H9 (cell line): ENCODE results near the gene CYREN. TPM values are rescaled to one million over a fixed set of nuclear protein-coding genes. Genes with fewer than 3 reads are reported as not detected.
"Not testable (repeated sequence)": the region's sequence is repeated elsewhere in the genome, so short reads cannot be mapped to it uniquely, and the experiment has no call there.

Experiments used
- DNase-seq: peaks from one replicate; pipeline ENCODE4 v3.0.0-alpha.2; 2017
- H2AFZ ChIP-seq: one replicate; pipeline ENCODE4 v1.6.1; 2013; ENCODE audit warnings: mild to moderate bottlenecking, low read length, control low read depth, moderate library complexity
- H2AK5ac ChIP-seq: 2 replicates; pipeline ENCODE4 v1.6.1; 2013; ENCODE audit warnings: low read length, control low read depth, mixed read lengths; ENCODE audit not compliant: insufficient read length
- H2BK120ac ChIP-seq: one replicate; pipeline ENCODE4 v1.6.1; 2013; ENCODE audit warnings: low read depth, mild to moderate bottlenecking, low read length, control low read depth, inconsistent platforms; ENCODE audit not compliant: poor library complexity, severe bottlenecking
- H2BK12ac ChIP-seq: 2 replicates; pipeline ENCODE4 v1.6.1; 2013; ENCODE audit warnings: low read length, control low read depth, mixed read lengths, low read depth; ENCODE audit not compliant: insufficient read length
- H2BK15ac ChIP-seq: 2 replicates; pipeline ENCODE4 v1.6.1; 2013; ENCODE audit warnings: low read depth, low read length, control low read depth
- H2BK20ac ChIP-seq: one replicate; pipeline ENCODE4 v1.6.1; 2013; ENCODE audit warnings: low read depth, mild to moderate bottlenecking, low read length, control low read depth, inconsistent platforms; ENCODE audit not compliant: poor library complexity, severe bottlenecking
- H2BK5ac ChIP-seq: 2 replicates; pipeline ENCODE4 v1.6.1; 2013; ENCODE audit warnings: low read length, control low read depth, mixed read lengths; ENCODE audit not compliant: insufficient read length
- H3K14ac ChIP-seq: 2 replicates; pipeline ENCODE4 v1.6.1; 2013; ENCODE audit warnings: low read length, control low read depth; ENCODE audit not compliant: insufficient read depth
- H3K18ac ChIP-seq: 2 replicates; pipeline ENCODE4 v1.6.1; 2013; ENCODE audit warnings: low read depth, mild to moderate bottlenecking, mixed read lengths, low read length, control low read depth; ENCODE audit not compliant: insufficient read length
- H3K23ac ChIP-seq: 2 replicates; pipeline ENCODE4 v1.6.1; 2013; ENCODE audit warnings: low read length, control low read depth, mixed read lengths, low read depth; ENCODE audit not compliant: insufficient read length
- H3K23me2 ChIP-seq: 2 replicates; pipeline ENCODE4 v1.6.1; 2013; ENCODE audit warnings: low read depth, mild to moderate bottlenecking, mixed read lengths, low read length, control low read depth; ENCODE audit not compliant: insufficient read length, poor library complexity, severe bottlenecking
- H3K27ac ChIP-seq: 2 replicates; pipeline ENCODE4 v1.5.1; 2013; ENCODE audit warnings: low read length, control low read depth, mixed read lengths, low read depth; ENCODE audit not compliant: insufficient read length
- H3K27me3 ChIP-seq: 2 replicates; pipeline ENCODE4 v1.6.1; 2013; ENCODE audit warnings: low read length, control low read depth, inconsistent platforms; ENCODE audit not compliant: insufficient read depth
- H3K4ac ChIP-seq: 2 replicates; pipeline ENCODE4 v1.6.1; 2013; ENCODE audit warnings: low read depth, mild to moderate bottlenecking, control low read depth, inconsistent platforms, low read length, moderate library complexity
- H3K4me1 ChIP-seq: 2 replicates; pipeline ENCODE4 v1.6.1; 2013; ENCODE audit warnings: low read length, control low read depth, inconsistent platforms; ENCODE audit not compliant: insufficient read depth
- H3K4me2 ChIP-seq: 2 replicates; pipeline ENCODE4 v1.6.1; 2013; ENCODE audit warnings: low read length, control low read depth, mixed read lengths; ENCODE audit not compliant: insufficient read length, insufficient read depth
- H3K56ac ChIP-seq: 2 replicates; pipeline ENCODE4 v1.6.1; 2013; ENCODE audit warnings: low read depth, mild to moderate bottlenecking, mixed read lengths, low read length, control low read depth; ENCODE audit not compliant: insufficient read length
- H3K79me1 ChIP-seq: 2 replicates; pipeline ENCODE4 v1.6.1; 2013; ENCODE audit warnings: low read depth, mild to moderate bottlenecking, moderate library complexity, low read length, control low read depth, inconsistent platforms; ENCODE audit not compliant: insufficient read depth, poor library complexity, severe bottlenecking
- H3K79me2 ChIP-seq: 2 replicates; pipeline ENCODE4 v1.6.1; 2013; ENCODE audit warnings: low read length, control low read depth, inconsistent platforms; ENCODE audit not compliant: insufficient read depth
- H3K9ac ChIP-seq: 2 replicates; pipeline ENCODE4 v1.6.1; 2013; ENCODE audit warnings: low read length, control low read depth, mixed read lengths; ENCODE audit not compliant: insufficient read length; ENCODE audit errors: extremely low read depth
- H3K9me3 ChIP-seq: one replicate; pipeline ENCODE4 v1.6.1; 2013; ENCODE audit warnings: low read depth, low read length, inconsistent platforms; ENCODE audit not compliant: control insufficient read depth
- H3T11ph ChIP-seq: one replicate; pipeline ENCODE4 v1.6.1; 2013; ENCODE audit warnings: mild to moderate bottlenecking, low read length, control low read depth, inconsistent platforms
- H4K20me1 ChIP-seq: one replicate; pipeline ENCODE4 v1.6.1; 2013; ENCODE audit not compliant: control insufficient read depth, insufficient read length, insufficient read depth
- H4K5ac ChIP-seq: 2 replicates; pipeline ENCODE4 v1.6.1; 2013; ENCODE audit warnings: low read depth, mild to moderate bottlenecking, mixed read lengths, low read length, control low read depth; ENCODE audit not compliant: insufficient read length
- H4K8ac ChIP-seq: replicated peaks from 2 replicates; pipeline ENCODE4 v1.6.1; 2013; ENCODE audit warnings: low read length, control low read depth, mixed read lengths, low read depth; ENCODE audit not compliant: insufficient read length
- H4K91ac ChIP-seq: 2 replicates; pipeline ENCODE4 v1.6.1; 2013; ENCODE audit warnings: low read depth, mild to moderate bottlenecking, moderate library complexity, mixed read lengths, low read length, control low read depth; ENCODE audit not compliant: insufficient read length
- H3K27ac Mint-ChIP-seq, 3 experiments: 2 replicates in 2 of 3; 3 replicates in 1 of 3; pipeline ENCODE4 v1.8.0; 2020 to 2021; ENCODE audit warnings: mixed read lengths in 3 of 3, mild to moderate bottlenecking in 1 of 3, moderate library complexity in 1 of 3
- H3K27me3 Mint-ChIP-seq: 2 replicates; pipeline ENCODE4 v1.8.0; 2021; ENCODE audit warnings: low read depth, mild to moderate bottlenecking, moderate library complexity, mixed read lengths
- H3K36me3 Mint-ChIP-seq, 3 experiments: 2 replicates in 2 of 3; 3 replicates in 1 of 3; pipeline ENCODE4 v1.8.0; 2020 to 2021; ENCODE audit warnings: low read depth in 3 of 3, mixed read lengths in 3 of 3; ENCODE audit not compliant: insufficient read depth in 1 of 3
- H3K4me1 Mint-ChIP-seq, 2 experiments: 2 replicates each; pipeline ENCODE4 v1.8.0; 2020; ENCODE audit warnings: mixed read lengths in 2 of 2
- H3K4me3 Mint-ChIP-seq, 2 experiments: 2 replicates in 1 of 2; 3 replicates in 1 of 2; pipeline ENCODE4 v1.8.0; 2020 to 2021; ENCODE audit warnings: mild to moderate bottlenecking in 2 of 2, mixed read lengths in 2 of 2, moderate library complexity in 1 of 2
- H3K9me3 Mint-ChIP-seq, 2 experiments: 2 replicates in 1 of 2; 3 replicates in 1 of 2; pipeline ENCODE4 v1.8.0; 2020; ENCODE audit warnings: mild to moderate bottlenecking in 2 of 2, mixed read lengths in 2 of 2, moderate library complexity in 1 of 2
- CTCF ChIP-seq: fragments of 200-600 bp; sonication (generic); conservative IDR thresholded peaks from 3 replicates; pipeline ENCODE4 v1.8.0; 2021; ENCODE audit warnings: antibody characterized with exemption, mild to moderate bottlenecking
- WGBS: extraction: QIAGEN DNeasy Blood & Tissue Kit; methylation state at CpG from one replicate; pipeline ENCODE4 v1.1.7; 2013; ENCODE audit warnings: missing lambda C conversion rate, low lambda C conversion rate, mixed read lengths; ENCODE audit not compliant: insufficient read length; ENCODE audit errors: extremely low coverage; 5-methylcytosine and 5-hydroxymethylcytosine counted together
- total RNA-seq: library from RNA; stranded (reverse); gene quantifications from 2 replicates; pipeline ENCODE4 v1.2.1, GENCODE V29; 2021

Gene CYREN
- total RNA-seq, 1 experiment from 2014 or later, result 72.0 TPM

- H2BK120ac ChIP-seq, result no peak overlapping the region
- H3K79me1 ChIP-seq, result no peaks in the 10 kb centered on the region
- H3K14ac ChIP-seq, result no peak overlapping the region
- H4K8ac ChIP-seq, result no peak overlapping the region
- H3K4me2 ChIP-seq, result no peak overlapping the region
- no peak overlapping the region for H3K4ac ChIP-seq
- no peak overlapping the region for H2BK20ac ChIP-seq
- H3K9ac ChIP-seq, result no peak overlapping the region
- H2AK5ac ChIP-seq, result no peak overlapping the region
- H2BK12ac ChIP-seq, result no peak overlapping the region
- no peaks in the 10 kb centered on the region for H3K79me2 ChIP-seq
- no peaks in the 10 kb centered on the region; the same call in 1 of the 2 replicates for H3K27me3 Mint-ChIP-seq
- no peaks in the 10 kb centered on the region for H4K20me1 ChIP-seq
- peaks cover 0 to 6% of the 10 kb centered on the region in 2 experiments; a peak in 2 of 5 replicates for H3K9me3 Mint-ChIP-seq
- DNase-seq, result no peak
- no peaks in the 10 kb centered on the region for H3K4me1 ChIP-seq
- H3K18ac ChIP-seq, result no peak overlapping the region
- H2AFZ ChIP-seq, result no peak overlapping the region
- H2BK15ac ChIP-seq, result no peak overlapping the region
- WGBS, result no CpG with 5 or more reads among the region's 1 CpG
- H3K27ac Mint-ChIP-seq, result no peak overlapping the region
- no peaks in the 10 kb centered on the region for H3K23me2 ChIP-seq
- H3K27ac ChIP-seq, result no peak overlapping the region
- H4K91ac ChIP-seq, result no peak overlapping the region
- H3K36me3 Mint-ChIP-seq, result peaks cover 0 to 5% (median 0%) of the 10 kb centered on the region in 3 experiments; a peak in 1 of 7 replicates
- H2BK5ac ChIP-seq, result no peak overlapping the region
- no peak overlapping the region for H3K56ac ChIP-seq
- no peak overlapping the region for H3K4me3 Mint-ChIP-seq
- TF ChIP-seq CTCF, result no peak
- H3K9me3 ChIP-seq, result no peaks in the 10 kb centered on the region
- no peaks in the 10 kb centered on the region for H3K4me1 Mint-ChIP-seq
- H3T11ph ChIP-seq, result no peak overlapping the region
- H3K27me3 ChIP-seq, result no peaks in the 10 kb centered on the region
- H3K23ac ChIP-seq, result no peak overlapping the region
- H4K5ac ChIP-seq, result no peak overlapping the region
These were observed 41.6 kb downstream of the CYREN start for GRCh38 chr7:135128931-135129330.

- not testable (repeated sequence) for H3K27ac ChIP-seq, H3K56ac ChIP-seq, H4K20me1 ChIP-seq, H3K18ac ChIP-seq, H3K14ac ChIP-seq, H2BK20ac ChIP-seq, H3T11ph ChIP-seq, H3K23me2 ChIP-seq, H2AK5ac ChIP-seq, H2AFZ ChIP-seq, H3K4ac ChIP-seq, H2BK120ac ChIP-seq, H2BK15ac ChIP-seq, H3K4me1 ChIP-seq, H3K27me3 Mint-ChIP-seq, H4K8ac ChIP-seq, H3K4me3 Mint-ChIP-seq, H3K9ac ChIP-seq, H3K9me3 ChIP-seq, H2BK12ac ChIP-seq, H3K79me1 ChIP-seq, H2BK5ac ChIP-seq, H4K91ac ChIP-seq, H3K23ac ChIP-seq, H4K5ac ChIP-seq, DNase-seq, H3K27me3 ChIP-seq, H3K4me1 Mint-ChIP-seq, H3K4me2 ChIP-seq, H3K27ac Mint-ChIP-seq, H3K79me2 ChIP-seq
- WGBS, result no CpG with 5 or more reads among the region's 3 CpGs
- Mint-ChIP-seq H3K36me3 (peaks cover 4 to 19% (median 10%) of the 10 kb centered on the region in 3 experiments; a peak in 5 of 7 replicates), H3K9me3 (peaks cover 13% of the 10 kb centered on the region in 2 experiments)
These were observed 45.9 kb downstream of the CYREN start for GRCh38 chr7:135124631-135125030.
